ENCODE measurements around the gene SEMA3A. TPM values are rescaled to one million over a fixed set of nuclear protein-coding genes. Genes with fewer than 3 reads are reported as not detected.
"Not testable (repeated sequence)": the region's sequence is repeated elsewhere in the genome, so short reads cannot be mapped to it uniquely, and the experiment has no call there.

SEMA3A gene
- polyA plus RNA-seq, 4 donors, result 10.1 to 22.4 (median 15.0) TPM

DNA sequence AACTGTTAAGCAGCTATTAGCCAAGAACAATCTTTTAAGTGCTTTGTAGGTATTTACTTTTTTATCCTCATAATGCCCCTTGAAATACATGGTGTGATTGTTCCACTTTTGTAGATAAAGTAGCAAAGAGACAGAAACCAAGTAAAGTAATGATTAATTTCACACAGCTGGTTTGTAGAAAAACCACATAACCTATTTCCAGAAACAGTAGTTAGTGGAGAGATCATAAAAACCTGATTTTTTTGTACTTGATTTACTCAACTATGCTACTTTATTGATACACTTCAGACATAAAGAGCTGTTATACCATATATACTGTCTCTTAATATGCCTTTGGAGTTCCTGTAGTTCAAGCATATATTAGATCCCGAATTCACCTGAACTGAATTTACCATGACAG lies 118.4 kb downstream of the SEMA3A start:
- no peak for DNase-seq (ENCODE audit: low read depth in 4 of 4, low spot score in 3 of 4)

DNA sequence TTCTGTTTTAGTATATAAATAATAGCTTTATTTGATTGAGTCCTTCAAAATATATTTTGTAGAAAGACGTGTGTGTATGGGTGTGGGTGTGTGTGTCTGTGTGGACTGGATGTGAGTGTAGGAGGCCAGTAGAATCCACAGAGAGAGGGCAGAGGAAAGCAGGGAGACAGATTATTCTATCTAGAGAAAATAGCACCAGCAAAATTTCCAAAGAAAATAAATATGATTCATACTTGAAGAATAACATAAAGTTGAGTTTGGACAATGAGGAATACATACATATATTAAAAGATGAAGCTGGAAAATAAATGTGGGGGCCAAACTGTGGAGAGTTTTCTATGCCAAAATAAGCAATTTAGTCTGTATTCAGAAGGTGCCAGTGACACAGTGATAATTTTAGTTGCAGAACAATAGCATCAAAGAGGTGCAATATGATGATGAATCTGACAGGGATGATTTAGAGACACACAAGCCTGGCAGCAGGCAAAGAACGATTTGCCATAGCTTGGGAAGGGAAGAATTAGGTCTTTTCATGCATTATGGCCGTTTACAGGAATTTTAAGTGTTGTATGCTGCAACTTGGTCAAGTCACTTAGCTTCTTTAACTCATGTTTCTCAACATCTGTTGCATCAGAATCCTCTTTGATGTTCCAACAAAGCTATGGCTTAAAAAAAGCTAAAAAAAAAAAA lies 121.3 kb downstream of the SEMA3A start:
- no peak for DNase-seq (ENCODE audit: low read depth in 4 of 4, low spot score in 3 of 4)

DNA sequence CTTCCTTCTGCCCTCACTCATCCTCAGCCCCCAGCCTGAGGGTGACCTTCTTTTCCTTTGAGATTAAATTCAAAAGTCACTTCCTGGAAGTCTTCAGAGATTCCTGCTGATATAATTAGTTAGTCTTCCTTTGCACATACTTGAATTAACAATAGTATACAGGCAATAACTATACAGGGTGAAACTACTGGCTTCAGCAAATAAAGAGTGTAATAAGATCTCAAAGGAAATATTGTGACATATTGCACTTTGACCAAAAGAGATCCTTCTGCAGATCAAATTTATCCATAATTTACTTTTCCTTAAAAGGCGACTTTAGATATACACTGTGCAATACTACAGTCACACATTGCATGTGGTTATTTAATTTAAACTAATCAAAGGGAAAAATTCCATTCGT lies 123.8 kb downstream of the SEMA3A start:
- DNase-seq (ENCODE audit: low read depth in 4 of 4, low spot score in 3 of 4), result no peak

DNA sequence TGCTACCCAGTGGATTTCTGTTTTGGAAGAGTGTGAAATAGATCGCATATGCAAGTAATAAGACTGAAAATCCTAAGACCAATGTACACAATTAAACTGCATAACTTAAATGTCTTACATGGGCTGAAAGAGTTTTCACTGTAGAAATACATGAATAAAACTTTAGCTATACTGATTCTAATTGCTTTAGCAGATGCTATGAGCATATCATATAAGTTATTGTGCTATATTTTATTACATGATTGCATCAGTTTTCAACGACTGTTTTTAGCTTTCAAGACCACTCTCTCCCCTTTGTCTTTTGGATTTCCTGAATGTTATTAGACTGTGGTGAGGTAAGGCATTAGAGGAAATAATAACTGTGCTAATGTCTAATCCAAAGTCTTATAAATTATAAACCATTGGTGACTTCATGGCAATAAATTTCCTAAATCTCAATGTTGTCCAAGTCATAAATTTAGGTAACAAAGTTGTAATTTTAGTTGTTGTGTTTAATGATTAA lies 124.5 kb downstream of the SEMA3A start:
- DNase-seq (ENCODE audit: low read depth in 4 of 4, low spot score in 3 of 4), result no peak

DNA sequence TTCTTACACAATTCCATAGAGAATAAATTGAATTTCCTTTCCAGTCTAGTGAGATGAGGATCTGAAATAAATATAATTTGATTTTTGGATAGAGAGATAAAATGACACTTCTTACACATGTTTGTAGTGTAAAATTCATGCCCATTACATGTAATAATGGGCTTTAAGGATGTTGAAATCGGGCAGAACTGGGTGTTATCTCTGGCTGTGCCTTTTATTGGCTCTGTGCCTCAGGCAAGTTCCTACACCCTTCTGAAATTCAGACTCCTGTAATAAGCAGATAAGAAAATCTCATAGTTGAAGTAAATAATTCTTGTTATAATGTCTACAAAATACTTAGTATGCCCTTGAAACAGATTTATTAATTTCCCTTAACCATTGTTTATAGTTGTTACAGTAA lies 125.6 kb downstream of the SEMA3A start:
- no peak for DNase-seq (ENCODE audit: low read depth in 4 of 4, low spot score in 3 of 4)

DNA sequence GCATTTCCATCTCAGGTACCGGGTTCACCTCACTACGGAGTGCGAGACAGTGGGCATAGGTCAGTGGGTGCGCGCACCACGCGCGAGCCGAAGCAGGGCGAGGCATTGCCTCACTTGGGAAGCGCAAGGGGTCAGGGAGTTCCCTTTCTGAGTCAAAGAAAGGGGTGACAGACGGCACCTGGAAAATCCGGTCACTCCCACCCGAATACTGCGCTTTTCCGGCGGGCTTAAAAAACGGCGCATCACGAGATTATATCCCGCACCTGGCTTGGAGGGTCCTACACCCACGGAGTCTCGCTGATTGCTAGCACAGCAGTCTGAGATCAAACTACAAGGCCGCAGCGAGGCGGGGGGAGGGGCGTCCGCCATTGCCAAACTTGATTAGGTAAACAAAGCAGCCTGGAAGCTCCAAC lies 132.1 kb downstream of the SEMA3A start:
- not testable (repeated sequence) for DNase-seq (ENCODE audit: low read depth in 4 of 4, low spot score in 3 of 4)

DNA sequence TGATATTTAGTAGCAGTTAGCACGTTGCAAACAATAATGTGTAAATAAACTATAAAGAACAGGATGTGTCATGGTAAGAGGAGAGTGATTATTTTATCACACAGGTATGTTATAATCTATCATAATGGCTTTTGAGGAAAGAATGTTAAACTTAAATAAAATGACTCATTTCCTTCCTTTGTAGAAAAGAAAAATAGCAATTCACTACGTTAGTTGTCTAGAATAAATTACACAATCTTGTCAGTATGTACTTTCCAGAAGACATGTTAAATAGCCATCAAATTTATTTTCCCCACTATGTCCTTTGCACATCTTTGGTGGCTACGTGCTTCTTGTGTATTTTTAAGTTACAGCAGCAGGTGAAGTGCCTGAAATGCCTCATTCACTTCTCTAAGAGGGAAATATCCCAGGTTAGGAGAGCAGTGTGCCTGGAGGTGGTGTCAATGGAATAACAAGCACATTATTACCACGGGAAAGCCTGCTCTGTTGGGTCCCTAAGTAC lies 133.8 kb downstream of the SEMA3A start:
- no peak for DNase-seq (ENCODE audit: low read depth in 4 of 4, low spot score in 3 of 4)

DNA sequence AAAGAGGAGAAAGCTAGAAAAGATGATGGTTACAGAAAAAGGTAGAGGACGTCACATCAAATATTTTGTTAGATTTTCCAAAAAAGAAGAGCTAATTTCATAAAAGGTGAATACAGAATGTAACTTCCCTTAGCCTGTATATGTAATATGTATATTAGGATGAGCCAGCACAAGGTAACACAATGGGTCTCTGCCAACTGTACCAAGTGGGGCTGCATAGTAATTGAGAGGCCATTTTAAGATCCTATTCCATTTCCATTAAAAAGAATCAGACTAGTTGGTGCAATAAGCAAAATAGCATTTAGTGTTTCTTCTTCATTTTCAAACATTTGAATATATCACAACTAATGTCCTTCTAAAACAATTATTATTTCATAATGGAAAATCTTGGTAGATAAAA lies 134.6 kb downstream of the SEMA3A start:
- DNase-seq (ENCODE audit: low read depth in 4 of 4, low spot score in 3 of 4), result no peak

DNA sequence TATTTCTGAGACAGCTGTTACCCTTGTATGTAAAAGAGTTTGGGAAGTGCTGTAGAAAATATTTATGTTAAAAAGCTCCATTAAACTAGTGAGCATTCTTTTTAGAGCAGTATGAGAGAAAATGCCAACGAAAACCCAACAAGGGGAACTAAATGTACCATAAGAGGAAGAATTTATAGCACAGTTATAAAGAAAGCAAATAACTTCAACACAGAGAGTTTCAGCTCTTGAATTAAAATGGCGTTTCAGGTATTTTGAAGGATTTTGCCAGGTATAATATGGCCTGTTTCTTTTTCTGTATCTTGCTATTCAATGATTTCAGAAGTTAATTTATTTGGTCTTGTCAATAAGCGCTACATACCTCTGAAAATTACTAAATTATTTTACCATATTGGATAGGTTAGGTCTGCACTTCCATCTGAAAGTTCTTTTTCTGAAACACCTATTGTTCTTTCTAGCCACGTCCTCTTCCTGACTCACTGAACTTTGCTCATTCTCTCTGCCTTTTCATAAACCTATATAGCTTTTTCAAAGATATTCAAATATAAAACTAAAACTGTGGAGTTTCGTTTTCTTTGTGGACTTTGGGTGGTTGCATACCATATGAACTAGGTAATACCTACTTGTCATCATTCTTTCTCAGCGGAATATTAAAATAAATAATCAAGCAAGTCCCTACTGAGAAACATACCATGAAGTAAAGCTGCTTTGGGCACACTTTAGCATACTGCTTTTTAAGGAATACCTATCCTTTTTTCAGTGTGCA lies 136.1 kb downstream of the SEMA3A start:
- no peak for DNase-seq (ENCODE audit: low read depth in 4 of 4, low spot score in 3 of 4)

DNA sequence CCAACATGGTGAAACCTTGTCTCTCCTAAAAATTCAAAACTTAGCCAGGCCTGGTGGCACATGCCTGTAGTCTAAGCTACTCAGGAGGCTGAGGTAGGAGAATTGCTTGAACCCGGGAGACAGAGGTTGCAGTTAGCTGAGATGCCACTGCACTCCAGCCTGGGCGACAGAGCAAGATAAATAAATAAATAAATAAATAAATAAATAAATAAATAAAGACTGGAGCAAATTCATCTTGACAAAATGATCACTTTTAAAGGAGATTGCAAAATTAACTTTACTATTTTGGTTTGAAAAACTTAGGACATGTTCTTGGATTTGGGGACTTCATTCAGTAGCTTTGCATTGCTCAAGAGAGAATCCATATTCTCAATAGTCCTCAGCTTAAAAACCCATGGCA lies 137.0 kb downstream of the SEMA3A start:
- DNase-seq (ENCODE audit: low read depth in 4 of 4, low spot score in 3 of 4), result no peak

DNA sequence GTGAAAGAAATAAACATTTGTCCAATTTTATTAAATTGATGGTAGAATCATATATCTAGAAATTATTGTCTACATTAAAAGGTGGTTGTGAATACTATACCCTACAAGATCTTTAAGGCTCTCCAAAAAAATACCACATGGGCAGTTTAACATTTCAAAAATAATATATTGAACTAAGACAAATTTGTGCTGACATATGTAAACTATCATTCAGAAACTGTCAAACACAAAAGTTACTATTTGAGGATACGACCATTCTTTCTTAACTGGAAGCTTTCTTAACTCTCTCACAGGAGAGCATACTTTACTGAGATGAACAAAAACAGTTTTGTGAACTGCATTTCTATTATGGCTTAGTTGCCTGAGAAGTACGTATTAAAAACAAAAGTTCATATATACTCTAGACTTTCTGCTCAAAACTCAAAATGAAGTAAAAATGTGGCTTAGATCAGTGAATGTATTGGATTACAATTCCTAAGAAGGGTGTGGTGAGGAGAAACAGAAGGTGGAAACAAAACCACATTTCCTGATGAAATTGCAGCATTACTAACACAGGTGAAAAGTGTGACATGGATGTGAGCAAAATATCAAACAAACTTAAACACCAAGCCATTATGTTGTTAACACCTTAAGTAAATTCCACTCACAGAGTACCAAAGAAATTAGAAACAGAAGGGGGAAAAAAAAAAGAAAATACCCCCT lies 138.5 kb downstream of the SEMA3A start:
- DNase-seq (ENCODE audit: low read depth in 4 of 4, low spot score in 3 of 4), result no peak

DNA sequence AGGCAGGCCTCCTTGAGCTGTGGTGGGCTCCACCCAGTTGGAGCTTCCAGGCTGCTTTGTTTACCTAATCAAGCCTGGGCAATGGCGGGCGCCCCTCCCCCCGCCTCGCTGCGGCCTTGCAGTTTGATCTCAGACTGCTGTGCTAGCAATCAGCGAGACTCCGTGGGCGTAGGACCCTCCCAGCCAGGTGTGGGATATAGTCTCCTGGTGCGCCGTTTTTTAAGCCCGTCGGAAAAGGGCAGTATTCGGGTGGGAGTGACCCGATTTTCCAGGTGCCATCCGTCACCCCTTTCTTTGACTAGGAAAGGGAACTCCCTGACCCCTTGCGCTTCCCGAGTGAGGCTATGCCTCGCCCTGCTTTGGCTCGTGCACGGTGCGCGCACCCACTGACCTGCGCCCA lies 139.4 kb downstream of the SEMA3A start:
- DNase-seq (ENCODE audit: low read depth in 4 of 4, low spot score in 3 of 4), result not testable (repeated sequence)

DNA sequence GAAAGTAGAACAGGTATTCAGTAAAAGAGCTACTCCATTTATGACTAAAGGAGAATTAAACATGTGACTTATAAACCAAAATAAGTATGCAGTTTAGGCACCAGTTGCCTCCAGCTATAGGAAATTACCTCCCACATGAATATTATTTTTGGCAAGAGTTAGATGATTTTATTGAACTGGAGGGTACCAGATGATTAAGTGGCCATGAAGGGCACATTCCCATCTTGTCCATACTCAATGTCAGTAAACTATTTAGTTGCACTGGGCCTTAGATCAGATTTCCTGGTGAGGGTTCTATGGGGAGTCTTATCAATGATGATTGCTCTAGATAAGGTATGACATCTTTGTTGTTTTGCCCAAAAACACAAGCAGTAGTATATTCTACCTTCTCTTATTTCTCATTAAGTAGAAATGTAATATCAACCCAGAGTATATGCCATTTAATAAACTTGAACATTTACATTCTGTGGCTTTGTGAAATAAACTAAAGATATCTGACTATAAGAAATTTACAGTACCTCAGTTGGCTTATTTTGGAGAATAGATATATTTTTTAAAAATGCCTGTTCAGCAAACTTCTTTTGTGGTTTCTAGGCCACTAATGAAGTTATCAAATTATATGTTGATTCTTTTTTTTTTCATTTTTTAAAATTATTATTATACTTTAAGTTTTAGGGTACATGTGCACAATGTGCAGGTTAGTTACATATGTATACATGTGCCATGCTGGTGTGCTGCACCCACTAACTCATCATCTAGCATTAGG lies 145.3 kb downstream of the SEMA3A start:
- DNase-seq (ENCODE audit: low read depth in 4 of 4, low spot score in 3 of 4), result no peak

DNA sequence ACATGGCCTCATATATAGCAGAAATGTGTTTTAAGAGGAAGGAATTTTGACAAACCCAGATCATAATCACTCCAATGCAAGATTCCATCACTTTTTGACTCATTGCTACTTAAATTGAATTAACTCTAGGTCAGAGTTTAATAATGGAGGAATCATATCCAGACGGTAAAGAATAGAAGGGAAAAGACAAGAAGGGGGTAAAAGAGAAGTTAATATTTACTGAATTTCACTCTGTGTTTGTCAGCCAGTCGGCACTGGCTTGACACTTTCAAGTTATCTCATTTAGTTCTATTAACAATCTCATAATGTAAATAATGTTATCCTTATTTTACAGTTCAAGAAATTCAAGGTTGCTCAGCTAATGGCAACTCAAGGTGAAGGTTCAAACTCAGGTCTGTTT lies 147.5 kb downstream of the SEMA3A start:
- DNase-seq (ENCODE audit: low read depth in 4 of 4, low spot score in 3 of 4), result no peak

DNA sequence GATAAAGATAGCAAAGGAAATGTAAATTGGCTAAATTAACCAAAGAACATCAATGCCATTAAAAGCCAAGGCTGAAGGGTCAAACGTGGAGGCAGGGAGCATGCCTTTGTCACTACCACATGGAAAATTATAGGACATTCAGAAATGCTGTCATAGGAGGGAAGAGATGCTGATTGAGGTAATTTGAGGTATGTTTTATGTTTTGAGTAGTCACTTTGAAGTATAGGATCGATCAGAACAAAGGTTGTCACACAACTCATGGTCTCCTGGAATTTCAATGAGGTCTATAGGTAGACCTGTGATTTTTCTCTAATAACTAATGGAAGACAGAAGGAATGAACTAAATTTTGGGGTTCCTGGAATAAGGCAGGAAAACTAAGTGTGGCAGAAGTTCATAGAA lies 149.8 kb downstream of the SEMA3A start:
- DNase-seq (ENCODE audit: low read depth in 4 of 4, low spot score in 3 of 4), result no peak

DNA sequence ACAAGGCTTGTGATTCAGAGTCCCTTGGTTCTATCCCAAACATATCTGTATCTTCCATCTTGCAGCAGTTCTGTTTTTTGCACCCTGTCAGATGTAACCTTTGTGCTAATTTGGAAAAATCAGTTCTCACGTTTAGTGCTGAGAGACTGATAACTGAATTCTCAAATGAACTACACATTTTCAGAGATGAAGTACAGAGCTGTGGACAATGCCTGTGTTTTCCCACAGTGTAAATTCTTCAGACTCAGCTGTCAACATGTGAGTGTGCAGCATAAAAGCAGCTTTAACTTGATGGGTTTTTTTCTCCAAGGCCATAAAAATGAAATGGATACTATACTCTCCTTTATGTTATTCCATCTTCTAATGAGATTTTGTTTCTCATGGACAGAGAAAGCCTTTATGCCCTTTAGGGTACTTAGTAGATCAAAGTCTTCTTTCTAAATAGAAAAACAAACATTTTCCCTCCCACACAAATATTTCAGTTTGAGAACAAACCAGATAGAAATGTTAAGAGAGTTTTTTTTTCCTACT lies 150.9 kb downstream of the SEMA3A start:
- DNase-seq (ENCODE audit: low read depth in 4 of 4, low spot score in 3 of 4), result no peak

DNA sequence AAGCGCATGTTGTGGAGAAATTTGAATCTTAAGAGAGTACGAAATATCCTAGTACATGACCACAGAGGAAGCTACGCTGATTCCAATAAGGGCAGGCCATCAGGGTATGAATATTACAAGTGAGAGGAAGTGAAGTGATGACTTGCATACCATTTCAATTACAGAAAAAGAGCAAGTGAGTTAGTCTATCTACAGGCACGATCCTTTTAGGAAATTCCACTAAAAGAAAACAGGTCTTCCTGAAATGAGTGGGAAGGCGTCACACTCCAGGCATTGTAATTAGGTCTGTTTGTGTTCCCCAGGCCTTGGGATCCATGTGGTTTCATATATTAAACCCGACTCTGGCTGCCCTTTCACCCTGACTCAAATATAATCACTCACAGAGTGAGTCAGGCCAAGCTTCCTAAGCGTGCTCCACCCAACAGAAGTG lies 152.5 kb downstream of the SEMA3A start:
- DNase-seq (ENCODE audit: low read depth in 4 of 4, low spot score in 3 of 4), result no peak

DNA sequence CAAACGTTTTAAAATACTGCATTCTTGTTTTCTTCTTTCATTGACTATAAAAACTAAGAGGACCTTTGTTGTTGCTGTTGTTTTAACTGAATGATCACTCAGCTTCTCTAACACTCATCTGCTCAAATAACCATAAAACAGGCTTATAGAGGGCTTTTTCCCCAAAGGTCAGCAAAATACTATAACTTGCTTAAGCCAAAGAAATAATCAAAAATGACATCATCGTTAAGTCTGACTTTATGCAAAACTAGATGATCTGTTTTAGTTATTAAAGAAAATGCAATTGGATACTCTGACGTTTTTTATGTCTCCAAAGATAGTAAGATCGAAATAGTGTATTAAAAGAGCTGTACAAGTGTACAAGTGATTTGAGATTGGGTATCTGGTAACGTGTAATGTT lies 152.9 kb downstream of the SEMA3A start:
- no peak for DNase-seq (ENCODE audit: low read depth in 4 of 4, low spot score in 3 of 4)

DNA sequence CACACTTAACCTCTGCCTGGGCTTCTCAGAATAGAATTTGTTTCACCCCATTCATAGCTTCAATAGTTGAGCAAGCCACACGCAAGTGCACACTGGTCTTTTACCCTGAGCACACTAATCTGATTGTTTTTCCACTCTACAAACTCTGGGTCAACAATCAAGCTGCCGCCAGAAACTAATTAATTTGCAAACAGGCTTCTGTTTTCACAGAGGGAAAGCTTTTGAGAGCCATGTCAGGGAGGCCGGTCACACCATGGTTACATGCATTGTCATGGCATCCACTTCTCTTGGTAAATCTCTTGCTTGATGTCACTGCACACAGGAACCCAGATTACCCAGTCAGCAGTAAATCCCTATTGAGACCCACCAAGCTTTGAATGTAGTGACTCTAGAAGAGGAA lies 154.2 kb downstream of the SEMA3A start:
- DNase-seq (ENCODE audit: low read depth in 4 of 4, low spot score in 3 of 4), result peak in 2 of 4 donors; percentile 16 to 33

DNA sequence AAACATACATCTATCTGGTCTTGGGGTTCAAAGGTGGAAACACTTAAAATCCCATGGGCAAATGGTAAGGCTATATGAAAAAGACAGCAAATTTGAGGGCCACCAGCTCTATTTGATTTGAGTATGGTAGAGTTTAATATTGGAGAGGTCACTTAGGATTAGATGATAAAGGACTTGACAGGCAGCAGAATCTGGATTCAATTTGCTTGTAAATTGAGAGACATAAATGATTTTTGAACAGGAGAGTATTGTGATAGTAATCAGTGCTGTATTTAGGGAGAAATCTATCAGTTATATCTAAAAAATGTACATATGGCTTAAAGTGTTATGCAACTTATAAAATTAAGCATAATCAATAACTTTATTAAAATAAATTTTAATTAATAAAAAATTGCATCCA lies 155.2 kb downstream of the SEMA3A start:
- DNase-seq (ENCODE audit: low read depth in 4 of 4, low spot score in 3 of 4), result no peak
